ENCODE measurements around the gene TMEM174.
"Not testable (repeated sequence)": the region's sequence is repeated elsewhere in the genome, so short reads cannot be mapped to it uniquely, and the experiment has no call there.

Gene TMEM174

GRCh38 chr5:73215891-73216610 lies 43.1 kb downstream of the TMEM174 start:
- TF ChIP-seq, protein P1, sequence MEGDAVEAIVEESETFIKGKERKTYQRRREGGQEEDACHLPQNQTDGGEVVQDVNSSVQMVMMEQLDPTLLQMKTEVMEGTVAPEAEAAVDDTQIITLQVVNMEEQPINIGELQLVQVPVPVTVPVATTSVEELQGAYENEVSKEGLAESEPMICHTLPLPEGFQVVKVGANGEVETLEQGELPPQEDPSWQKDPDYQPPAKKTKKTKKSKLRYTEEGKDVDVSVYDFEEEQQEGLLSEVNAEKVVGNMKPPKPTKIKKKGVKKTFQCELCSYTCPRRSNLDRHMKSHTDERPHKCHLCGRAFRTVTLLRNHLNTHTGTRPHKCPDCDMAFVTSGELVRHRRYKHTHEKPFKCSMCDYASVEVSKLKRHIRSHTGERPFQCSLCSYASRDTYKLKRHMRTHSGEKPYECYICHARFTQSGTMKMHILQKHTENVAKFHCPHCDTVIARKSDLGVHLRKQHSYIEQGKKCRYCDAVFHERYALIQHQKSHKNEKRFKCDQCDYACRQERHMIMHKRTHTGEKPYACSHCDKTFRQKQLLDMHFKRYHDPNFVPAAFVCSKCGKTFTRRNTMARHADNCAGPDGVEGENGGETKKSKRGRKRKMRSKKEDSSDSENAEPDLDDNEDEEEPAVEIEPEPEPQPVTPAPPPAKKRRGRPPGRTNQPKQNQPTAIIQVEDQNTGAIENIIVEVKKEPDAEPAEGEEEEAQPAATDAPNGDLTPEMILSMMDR (IDR thresholded peaks at IDR 0.05; ENCODE audit: low read depth, low read length): peak; percentile 69

GRCh38 chr5:73218552-73219171 lies 45.7 kb downstream of the TMEM174 start:
- TF ChIP-seq, protein P1 (IDR thresholded peaks at IDR 0.05; ENCODE audit: low read depth, low read length): peak; percentile 38
- H3K4me3 ChIP-seq (ENCODE audit: low read depth, low read length): no peak overlapping the region

More at GRCh38 chr5:73215891-73216610, 43.1 kb downstream of the TMEM174 start:
- peak overlapping the region; percentile 61 for H3K4me3 ChIP-seq (ENCODE audit: low read depth, low read length)

DNA sequence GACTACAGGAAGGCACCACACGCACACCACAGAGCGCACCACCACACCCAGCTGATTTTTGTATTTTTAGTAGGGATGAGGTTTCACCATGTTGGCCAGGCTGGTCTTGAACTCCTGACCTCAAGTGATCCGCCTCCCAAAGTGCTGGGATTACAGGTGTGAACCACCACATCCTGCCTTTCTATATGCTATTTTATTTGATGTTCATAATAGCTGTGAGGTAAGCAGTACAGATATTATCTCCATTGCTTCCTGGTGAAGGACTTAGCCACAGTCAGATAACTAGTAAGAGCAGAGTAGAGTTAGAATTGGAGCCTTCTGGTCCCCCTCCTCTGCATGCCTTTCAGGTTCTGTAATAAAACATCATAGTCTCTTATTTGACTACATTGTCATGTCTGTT lies 46.3 kb downstream of the TMEM174 start:
- H3K4me3 ChIP-seq (ENCODE audit: low read depth, low read length): not testable (repeated sequence)

DNA sequence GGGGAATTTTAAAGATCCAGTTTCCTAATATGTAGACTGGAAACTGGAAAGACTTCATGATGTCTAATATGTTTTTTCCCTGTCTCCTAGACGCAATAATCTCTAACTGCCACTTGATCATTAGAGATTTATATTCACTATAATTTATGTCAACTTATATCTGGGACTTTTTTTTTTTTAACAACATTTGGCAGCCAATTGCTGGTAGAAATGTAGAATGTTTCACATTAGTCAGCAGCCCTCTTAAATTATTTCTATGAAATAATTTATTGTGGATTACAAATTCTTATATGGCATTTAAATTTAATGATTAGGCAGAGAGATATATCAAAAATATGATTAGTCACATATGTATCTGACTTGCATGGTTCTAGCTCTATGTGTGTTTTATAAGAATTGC lies 48.2 kb downstream of the TMEM174 start:
- TF ChIP-seq, protein P1 (IDR thresholded peaks at IDR 0.05; ENCODE audit: low read depth, low read length): no peak
- no peak overlapping the region for H3K4me3 ChIP-seq (ENCODE audit: low read depth, low read length)

DNA sequence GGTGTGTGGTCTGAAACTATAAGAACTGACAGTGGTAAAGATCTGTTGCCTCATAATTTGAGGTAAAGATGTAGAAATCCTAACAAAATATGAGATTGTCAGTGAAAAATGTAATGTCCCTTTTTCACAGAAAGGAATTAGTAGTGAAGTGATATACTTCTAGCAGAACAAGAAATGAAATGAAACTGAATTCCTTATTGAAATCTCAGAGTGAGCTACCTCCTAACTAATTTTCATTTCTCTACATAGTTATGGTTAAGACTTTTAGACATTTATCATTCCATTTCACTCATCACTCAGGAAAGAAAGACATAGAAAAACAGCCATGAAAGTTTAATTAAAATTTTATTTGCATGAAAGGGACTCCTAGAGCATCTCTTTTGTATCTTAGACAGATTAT lies 48.7 kb downstream of the TMEM174 start:
- TF ChIP-seq, protein P1 (IDR thresholded peaks at IDR 0.05; ENCODE audit: low read depth, low read length): no peak

GRCh38 chr5:73222173-73222572 lies 49.2 kb downstream of the TMEM174 start:
- H3K4me3 ChIP-seq (ENCODE audit: low read depth, low read length): no peak overlapping the region
- TF ChIP-seq, protein P1 (IDR thresholded peaks at IDR 0.05; ENCODE audit: low read depth, low read length): no peak

More for the DNA sequence above, 48.7 kb downstream of the TMEM174 start:
- no peak overlapping the region for H3K4me3 ChIP-seq (ENCODE audit: low read depth, low read length)

Measured in WI38 (cell line).